GM12878 (cell line): ENCODE results near the gene KCNN3.

Experiments
- RFX5 ChIP-seq: IDR thresholded peaks from 2 replicates; pipeline ENCODE4 v1.6.1; 2011; ENCODE audit warnings: low read depth, low read length, improper control_type of control experiment
- TF ChIP-seq, protein P1 (sequence below), 3 experiments: IDR thresholded peaks in 2 of 3; conservative IDR thresholded peaks in 1 of 3; 2 replicates each; pipeline ENCODE4 v1.5.1; 2011; ENCODE audit warnings: low read depth in 3 of 3, low read length in 3 of 3, mild to moderate bottlenecking in 3 of 3, control low read depth in 2 of 3, moderate library complexity in 2 of 3, inconsistent platforms in 1 of 3, mixed read lengths in 1 of 3; ENCODE audit not compliant: control insufficient read depth in 2 of 3, insufficient read depth in 1 of 3; ENCODE audit errors: extremely low read depth in 1 of 3

DNA sequence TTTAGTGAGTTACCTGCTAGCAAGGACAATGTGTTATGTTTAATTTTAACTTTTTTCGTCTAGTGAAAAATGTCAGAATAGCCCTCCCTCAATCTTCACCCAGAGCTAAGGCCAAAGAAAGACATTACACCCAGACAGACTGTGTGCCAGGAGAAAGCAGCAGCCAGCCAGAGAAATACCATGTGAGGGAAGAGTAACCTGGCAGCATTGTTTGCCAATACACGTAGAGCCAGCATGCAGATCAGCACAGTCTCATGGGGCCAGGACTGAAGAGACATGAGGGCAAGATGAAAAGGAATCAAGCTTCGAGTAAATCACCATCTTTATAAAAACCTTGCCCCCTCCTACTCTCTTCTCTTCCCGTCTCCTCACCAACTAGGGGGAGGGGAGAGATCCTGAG lies 173.6 kb downstream of the KCNN3 start:
- TF ChIP-seq RFX5 = no peak
- TF ChIP-seq, protein P1, sequence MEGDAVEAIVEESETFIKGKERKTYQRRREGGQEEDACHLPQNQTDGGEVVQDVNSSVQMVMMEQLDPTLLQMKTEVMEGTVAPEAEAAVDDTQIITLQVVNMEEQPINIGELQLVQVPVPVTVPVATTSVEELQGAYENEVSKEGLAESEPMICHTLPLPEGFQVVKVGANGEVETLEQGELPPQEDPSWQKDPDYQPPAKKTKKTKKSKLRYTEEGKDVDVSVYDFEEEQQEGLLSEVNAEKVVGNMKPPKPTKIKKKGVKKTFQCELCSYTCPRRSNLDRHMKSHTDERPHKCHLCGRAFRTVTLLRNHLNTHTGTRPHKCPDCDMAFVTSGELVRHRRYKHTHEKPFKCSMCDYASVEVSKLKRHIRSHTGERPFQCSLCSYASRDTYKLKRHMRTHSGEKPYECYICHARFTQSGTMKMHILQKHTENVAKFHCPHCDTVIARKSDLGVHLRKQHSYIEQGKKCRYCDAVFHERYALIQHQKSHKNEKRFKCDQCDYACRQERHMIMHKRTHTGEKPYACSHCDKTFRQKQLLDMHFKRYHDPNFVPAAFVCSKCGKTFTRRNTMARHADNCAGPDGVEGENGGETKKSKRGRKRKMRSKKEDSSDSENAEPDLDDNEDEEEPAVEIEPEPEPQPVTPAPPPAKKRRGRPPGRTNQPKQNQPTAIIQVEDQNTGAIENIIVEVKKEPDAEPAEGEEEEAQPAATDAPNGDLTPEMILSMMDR (IDR thresholded peaks at IDR 0.05 in 2 of 3, conservative IDR thresholded peaks at IDR 0.05 in 1 of 3; ENCODE audit: control insufficient read depth in 2 of 3, extremely low read depth in 1 of 3, insufficient read depth in 1 of 3, low read depth in 3 of 3, low read length in 3 of 3) = no peak
